ENCODE data around the gene OR10T2. TPM values are rescaled to one million over a fixed set of nuclear protein-coding genes. Genes with fewer than 3 reads are reported as not detected.

The OR10T2 gene
- total and polyA plus RNA-seq, 2 donors (not counting 3 experiments of a cell fraction or from before 2014, with no cell fraction given), result not detected

- Histone ChIP-seq H3K4me1 (ENCODE audit: control insufficient read depth, extremely low read depth, insufficient read depth, low read length) (no peaks in the 10 kb centered on the region), H3K9me3 (replicated peaks; ENCODE audit: control insufficient read depth, insufficient read depth, low read length) (no peaks in the 10 kb centered on the region), H3K9me1 (replicated peaks; ENCODE audit: control insufficient read depth, extremely low read depth, insufficient read depth, low read length) (no peaks in the 10 kb centered on the region), H3K9ac (replicated peaks; ENCODE audit: extremely low read depth, insufficient read depth, low read length) (no peak overlapping the region), H3K4me2 (ENCODE audit: insufficient read depth, low read length) (no peak overlapping the region), H3K27ac (ENCODE audit: insufficient read depth, low read depth, low read length) (no peak overlapping the region), H2AFZ (ENCODE audit: low read depth, low read length) (no peak overlapping the region), H3K27me3 (ENCODE audit: control insufficient read depth in 2 of 2, insufficient read depth in 2 of 2, low read length in 2 of 2) (no peaks in the 10 kb centered on the region), H3K4me3 (replicated peaks in 1 of 3; ENCODE audit: insufficient read depth in 1 of 3, low read depth in 1 of 3, low read length in 3 of 3) (no peak overlapping the region), H3K79me2 (ENCODE audit: control insufficient read depth, insufficient read depth, low read length) (no peaks in the 10 kb centered on the region), H4K20me1 (replicated peaks; ENCODE audit: control insufficient read depth, extremely low read depth, insufficient read depth, low read length) (no peaks in the 10 kb centered on the region), H3K36me3 (ENCODE audit: control insufficient read depth in 2 of 2, extremely low read depth in 1 of 2, insufficient read depth in 2 of 2, low read length in 2 of 2) (no peaks in the 10 kb centered on the region)
- FAIRE-seq (no peak), DNase-seq (ENCODE audit: low read depth, low spot score) (no peak)
- CTCF ChIA-PET, result no interaction called here
- POLR2A ChIA-PET, result no interaction called here
- dilution Hi-C loops (cut with MboI; ENCODE audit: extremely low pct_ligation_motif_present, low sequenced_read_pairs) (no loop called here), intact Hi-C loops (cut with micrococcal nuclease) (no loop called here)
- no peak for TF ChIP-seq MYC (IDR thresholded peaks at IDR 0.05; ENCODE audit: low read depth, low read length)
- TF ChIP-seq FOS (IDR thresholded peaks at IDR 0.05; ENCODE audit: borderline replicate concordance, insufficient read depth, low read length), result no peak
- no peak for TF ChIP-seq CTCF (IDR thresholded peaks at IDR 0.05; ENCODE audit: extremely low read depth in 1 of 2, insufficient read depth in 1 of 2, low read depth in 1 of 2, low read length in 2 of 2)
- no peak for TF ChIP-seq JUN (IDR thresholded peaks at IDR 0.05; ENCODE audit: borderline replicate concordance, insufficient read depth, insufficient read length, low read depth)
- no TSS peak for BruUV-seq (replicated peaks)
These were observed 43.4 kb downstream of the OR10T2 start for GRCh38 chr1:158355773-158356285.

- Histone ChIP-seq H3K4me1 (ENCODE audit: control insufficient read depth, extremely low read depth, insufficient read depth, low read length) (no peaks in the 10 kb centered on the region), H3K9ac (replicated peaks; ENCODE audit: extremely low read depth, insufficient read depth, low read length) (no peak overlapping the region), H4K20me1 (replicated peaks; ENCODE audit: control insufficient read depth, extremely low read depth, insufficient read depth, low read length) (no peaks in the 10 kb centered on the region), H3K79me2 (ENCODE audit: control insufficient read depth, insufficient read depth, low read length) (no peaks in the 10 kb centered on the region), H3K27me3 (ENCODE audit: control insufficient read depth in 2 of 2, insufficient read depth in 2 of 2, low read length in 2 of 2) (no peaks in the 10 kb centered on the region), H3K4me3 (replicated peaks in 1 of 3; ENCODE audit: insufficient read depth in 1 of 3, low read depth in 1 of 3, low read length in 3 of 3) (no peak overlapping the region), H3K9me3 (replicated peaks; ENCODE audit: control insufficient read depth, insufficient read depth, low read length) (no peaks in the 10 kb centered on the region), H3K27ac (ENCODE audit: insufficient read depth, low read depth, low read length) (no peak overlapping the region), H2AFZ (ENCODE audit: low read depth, low read length) (no peak overlapping the region), H3K4me2 (ENCODE audit: insufficient read depth, low read length) (no peak overlapping the region), H3K9me1 (replicated peaks; ENCODE audit: control insufficient read depth, extremely low read depth, insufficient read depth, low read length) (no peaks in the 10 kb centered on the region), H3K36me3 (ENCODE audit: control insufficient read depth in 2 of 2, extremely low read depth in 1 of 2, insufficient read depth in 2 of 2, low read length in 2 of 2) (no peaks in the 10 kb centered on the region)
- DNase-seq (ENCODE audit: low read depth, low spot score), result no peak
- dilution Hi-C loops (cut with MboI; ENCODE audit: extremely low pct_ligation_motif_present, low sequenced_read_pairs), result no loop called here
- intact Hi-C loops (cut with micrococcal nuclease), result no loop called here
- ChIA-PET CTCF (no interaction called here), POLR2A (no interaction called here)
- BruUV-seq (replicated peaks), result no TSS peak
- no peak for FAIRE-seq
- no peak for TF ChIP-seq POLR2A (IDR thresholded peaks at IDR 0.05; ENCODE audit: low read depth, low read length)
- no peak for TF ChIP-seq GATA2 (IDR thresholded peaks at IDR 0.05; ENCODE audit: insufficient read depth, insufficient read length, low read depth, low read length)
- TF ChIP-seq FOS (IDR thresholded peaks at IDR 0.05; ENCODE audit: borderline replicate concordance, insufficient read depth, low read length), result no peak
- TF ChIP-seq MAX (IDR thresholded peaks at IDR 0.05; ENCODE audit: insufficient read depth, insufficient read length), result no peak
- no peak for TF ChIP-seq POLR2AphosphoS5 (IDR thresholded peaks at IDR 0.05; ENCODE audit: insufficient read depth, low read depth, low read length)
- TF ChIP-seq MYC (IDR thresholded peaks at IDR 0.05; ENCODE audit: low read depth, low read length), result no peak
- no peak for TF ChIP-seq JUN (IDR thresholded peaks at IDR 0.05; ENCODE audit: borderline replicate concordance, insufficient read depth, insufficient read length, low read depth)
- TF ChIP-seq CTCF (IDR thresholded peaks at IDR 0.05; ENCODE audit: extremely low read depth in 1 of 2, insufficient read depth in 1 of 2, low read depth in 1 of 2, low read length in 2 of 2), result no peak
- no peak for TF ChIP-seq EZH2 (IDR thresholded peaks at IDR 0.05; ENCODE audit: borderline replicate concordance, low read depth, low read length, severe bottlenecking)
These were observed 45.0 kb downstream of the OR10T2 start for GRCh38 chr1:158354255-158354654.
